ENCODE results near the gene CGNL1.

Gene CGNL1

GRCh38 chr15:57598346-57598745 lies 222.0 kb downstream of the CGNL1 start:
- H3K9me2 ChIP-seq (replicated peaks; ENCODE audit: insufficient read depth, low read length): no peaks in the 10 kb centered on the region
- no peaks in the 10 kb centered on the region for H3K27me3 ChIP-seq (ENCODE audit: low read length)
- H4K20me1 ChIP-seq (ENCODE audit: low read depth, low read length): no peaks in the 10 kb centered on the region
- no peaks in the 10 kb centered on the region for H3K9me3 ChIP-seq (ENCODE audit: insufficient read depth, low read length)
- H2AFZ ChIP-seq (ENCODE audit: low read depth, low read length, severe bottlenecking): no peak overlapping the region
- no peaks in the 10 kb centered on the region for H3F3A ChIP-seq (ENCODE audit: insufficient read depth)
- H3K4me2 ChIP-seq (ENCODE audit: low read depth, low read length, poor library complexity, severe bottlenecking): no peak overlapping the region
- no peak overlapping the region for H3K9ac ChIP-seq (ENCODE audit: low read length)
- no peaks in the 10 kb centered on the region for H3K36me3 ChIP-seq (ENCODE audit: low read length)
- H3K4me3 ChIP-seq (ENCODE audit: insufficient read depth, low read length, poor library complexity, severe bottlenecking): no peak overlapping the region
- no peaks in the 10 kb centered on the region for H3K79me2 ChIP-seq (ENCODE audit: insufficient read depth, low read length)
- TF ChIP-seq EZH2phosphoT487 (conservative IDR thresholded peaks at IDR 0.05; ENCODE audit: low read length): no peak
- TF ChIP-seq CTCF (IDR thresholded peaks at IDR 0.05; ENCODE audit: insufficient read depth, low read length, poor library complexity, severe bottlenecking): no peak
- no peak overlapping the region for H3K27ac ChIP-seq (ENCODE audit: low read depth, low read length)

- Histone ChIP-seq H4K20me1 (ENCODE audit: low read depth, low read length) (no peaks in the 10 kb centered on the region), H3K4me2 (ENCODE audit: low read depth, low read length, poor library complexity, severe bottlenecking) (no peak overlapping the region), H3K9me2 (replicated peaks; ENCODE audit: insufficient read depth, low read length) (no peaks in the 10 kb centered on the region), H3K4me3 (ENCODE audit: insufficient read depth, low read length, poor library complexity, severe bottlenecking) (no peak overlapping the region), H3K9ac (ENCODE audit: low read length) (no peak overlapping the region), H3K36me3 (ENCODE audit: low read length) (no peaks in the 10 kb centered on the region), H3K27me3 (ENCODE audit: low read length) (no peaks in the 10 kb centered on the region), H3K79me2 (ENCODE audit: insufficient read depth, low read length) (no peaks in the 10 kb centered on the region), H3F3A (ENCODE audit: insufficient read depth) (no peaks in the 10 kb centered on the region), H3K9me3 (ENCODE audit: insufficient read depth, low read length) (no peaks in the 10 kb centered on the region), H3K27ac (ENCODE audit: low read depth, low read length) (no peak overlapping the region), H2AFZ (ENCODE audit: low read depth, low read length, severe bottlenecking) (no peak overlapping the region)
- TF ChIP-seq EZH2phosphoT487 (conservative IDR thresholded peaks at IDR 0.05; ENCODE audit: low read length): no peak
- no peak for TF ChIP-seq CTCF (IDR thresholded peaks at IDR 0.05; ENCODE audit: insufficient read depth, low read length, poor library complexity, severe bottlenecking)
These were observed 223.0 kb downstream of the CGNL1 start for GRCh38 chr15:57599296-57599810.

- H3K9me3 ChIP-seq (ENCODE audit: insufficient read depth, low read length): no peaks in the 10 kb centered on the region
- H3K4me2 ChIP-seq (ENCODE audit: low read depth, low read length, poor library complexity, severe bottlenecking): no peak overlapping the region
- no peaks in the 10 kb centered on the region for H3K9me2 ChIP-seq (replicated peaks; ENCODE audit: insufficient read depth, low read length)
- TF ChIP-seq CTCF (IDR thresholded peaks at IDR 0.05; ENCODE audit: insufficient read depth, low read length, poor library complexity, severe bottlenecking): no peak
- TF ChIP-seq EZH2phosphoT487 (conservative IDR thresholded peaks at IDR 0.05; ENCODE audit: low read length): no peak
- no peaks in the 10 kb centered on the region for H3K79me2 ChIP-seq (ENCODE audit: insufficient read depth, low read length)
- no peak overlapping the region for H3K9ac ChIP-seq (ENCODE audit: low read length)
- H3F3A ChIP-seq (ENCODE audit: insufficient read depth): no peaks in the 10 kb centered on the region
- no peak overlapping the region for H2AFZ ChIP-seq (ENCODE audit: low read depth, low read length, severe bottlenecking)
- no peaks in the 10 kb centered on the region for H4K20me1 ChIP-seq (ENCODE audit: low read depth, low read length)
- no peaks in the 10 kb centered on the region for H3K27me3 ChIP-seq (ENCODE audit: low read length)
- no peaks in the 10 kb centered on the region for H3K36me3 ChIP-seq (ENCODE audit: low read length)
- H3K4me3 ChIP-seq (ENCODE audit: insufficient read depth, low read length, poor library complexity, severe bottlenecking): no peak overlapping the region
- H3K27ac ChIP-seq (ENCODE audit: low read depth, low read length): no peak overlapping the region
These were observed 223.9 kb downstream of the CGNL1 start for GRCh38 chr15:57600197-57600596.

Data from SU-DHL-6 (cell line).